Hepatocyte (in vitro differentiated cells): ENCODE measurements around the gene ZNF473. TPM values are rescaled to one million over a fixed set of nuclear protein-coding genes. Genes with fewer than 3 reads are reported as not detected.
"Not testable (repeated sequence)": the region's sequence is repeated elsewhere in the genome, so short reads cannot be mapped to it uniquely, and the experiment has no call there.

Experiments
- DNase-seq: peaks from one replicate; pipeline ENCODE4 v3.0.0-alpha.2; 2016; ENCODE audit warnings: low spot score
- H2AFZ ChIP-seq: fragments of 200-600 bp; sonication (generic); 2 replicates; pipeline ENCODE4 v1.6.0; 2016; ENCODE audit warnings: antibody characterized with exemption, mild to moderate bottlenecking
- H3K27ac ChIP-seq: fragments of 200-600 bp; sonication (generic); 2 replicates; pipeline ENCODE4 v1.5.1; 2016; ENCODE audit warnings: mild to moderate bottlenecking
- H3K27me3 ChIP-seq: fragments of 200-600 bp; sonication (generic); 2 replicates; pipeline ENCODE4 v1.6.1; 2016
- H3K36me3 ChIP-seq: fragments of 200-600 bp; sonication (generic); replicated peaks from 2 replicates; pipeline ENCODE4 v1.5.1; 2016; ENCODE audit warnings: low read depth; ENCODE audit not compliant: insufficient read depth
- H3K4me1 ChIP-seq: fragments of 200-600 bp; sonication (generic); 2 replicates; pipeline ENCODE4 v1.5.1; 2016; ENCODE audit warnings: mild to moderate bottlenecking, moderate library complexity; ENCODE audit not compliant: insufficient read depth
- H3K4me2 ChIP-seq: fragments of 200-600 bp; sonication (generic); 2 replicates; pipeline ENCODE4 v1.6.0; 2016
- H3K4me3 ChIP-seq: fragments of 200-600 bp; sonication (generic); 2 replicates; pipeline ENCODE4 v1.5.1; 2016; ENCODE audit warnings: mild to moderate bottlenecking
- H3K79me2 ChIP-seq: fragments of 200-600 bp; sonication (generic); 2 replicates; pipeline ENCODE4 v1.6.0; 2017; ENCODE audit warnings: mild to moderate bottlenecking
- H3K9me2 ChIP-seq: fragments of 200-600 bp; sonication (generic); replicated peaks from 2 replicates; pipeline ENCODE4 v1.6.0; 2017; ENCODE audit warnings: mild to moderate bottlenecking; ENCODE audit not compliant: insufficient read depth
- H3K9me3 ChIP-seq: fragments of 200-600 bp; sonication (generic); 2 replicates; pipeline ENCODE4 v1.5.1; 2016; ENCODE audit warnings: low read depth, mild to moderate bottlenecking
- H4K20me1 ChIP-seq: fragments of 200-600 bp; sonication (generic); 2 replicates; pipeline ENCODE4 v1.6.0; 2016; ENCODE audit warnings: mild to moderate bottlenecking; ENCODE audit not compliant: insufficient read depth, poor library complexity, severe bottlenecking
- EZH2 ChIP-seq: fragments of 200-600 bp; sonication (generic); IDR thresholded peaks from 2 replicates; pipeline ENCODE4 v1.6.1; 2016; ENCODE audit warnings: antibody characterized with exemption, mild to moderate bottlenecking, borderline replicate concordance
- EZH2phosphoT487 ChIP-seq: fragments of 200-600 bp; sonication (generic); IDR thresholded peaks from one replicate; pipeline ENCODE4 v1.6.1; 2018; ENCODE audit warnings: antibody characterized with exemption, mild to moderate bottlenecking, low read depth, moderate library complexity; ENCODE audit not compliant: unreplicated experiment, severe bottlenecking
- WGBS: methylation state at CpG from one replicate; pipeline ENCODE4 v1.1.6; 2016; ENCODE audit warnings: low lambda C conversion rate; ENCODE audit errors: missing lambda C conversion rate; 5-methylcytosine and 5-hydroxymethylcytosine counted together
- polyA plus RNA-seq: library from polyadenylated mRNA; unstranded; fragments of >200 nt; fragmentation: Nextera tagmentation; extraction: Ambion mirVana; gene quantifications from 2 replicates; pipeline ENCODE4 v1.2.1, GENCODE V29; 2016
- total RNA-seq: library from RNA; depleted of rRNA; stranded (reverse); fragments of >200 nt; gene quantifications from 2 replicates; pipeline ENCODE4 v1.2.3, GENCODE V29; 2014
- TF ChIP-seq, protein P1 (sequence below): fragments of 200-600 bp; sonication (generic); IDR thresholded peaks from 2 replicates; pipeline ENCODE4 v1.5.1; 2016; ENCODE audit warnings: antibody characterized with exemption, mild to moderate bottlenecking; ENCODE audit not compliant: poor library complexity

Gene ZNF473
- total and polyA plus RNA-seq, 2 experiments from 2014 or later: 4.4 to 5.3 TPM

DNA sequence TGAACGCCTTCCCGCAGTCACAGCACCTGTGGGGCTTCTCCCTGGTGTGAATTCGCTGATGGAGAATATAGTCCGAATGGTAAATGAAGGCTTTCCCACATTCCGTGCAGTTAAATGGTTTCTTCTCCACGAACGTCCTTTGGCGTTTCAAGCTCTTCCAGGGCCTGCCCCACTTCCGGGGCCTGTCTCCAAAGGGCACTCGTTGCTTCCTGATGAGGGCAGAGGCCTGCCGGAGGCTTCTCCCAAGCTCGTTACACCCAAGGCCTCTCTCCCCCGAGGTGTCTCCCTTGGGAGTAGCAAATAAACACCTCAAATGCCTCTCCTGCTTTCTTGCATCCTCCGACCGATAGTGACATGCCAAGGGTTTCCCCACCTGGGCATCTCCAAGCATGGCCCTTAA lies 34.3 kb downstream of the ZNF473 start:
- Histone ChIP-seq H3K36me3 (no peaks in the 10 kb centered on the region), H3K4me3 (no peak overlapping the region), H2AFZ (no peak overlapping the region), H3K27ac (no peak overlapping the region), H3K79me2 (no peaks in the 10 kb centered on the region), H3K4me2 (no peak overlapping the region), H3K9me3 (no peaks in the 10 kb centered on the region), H3K27me3 (no peaks in the 10 kb centered on the region), H4K20me1 (no peaks in the 10 kb centered on the region), H3K9me2 (no peaks in the 10 kb centered on the region), H3K4me1 (no peaks in the 10 kb centered on the region)
- WGBS: 74% methylated on average over 15 of the region's 15 CpGs
- TF ChIP-seq EZH2: no peak
- no peak for TF ChIP-seq EZH2phosphoT487
- TF ChIP-seq, protein P1, sequence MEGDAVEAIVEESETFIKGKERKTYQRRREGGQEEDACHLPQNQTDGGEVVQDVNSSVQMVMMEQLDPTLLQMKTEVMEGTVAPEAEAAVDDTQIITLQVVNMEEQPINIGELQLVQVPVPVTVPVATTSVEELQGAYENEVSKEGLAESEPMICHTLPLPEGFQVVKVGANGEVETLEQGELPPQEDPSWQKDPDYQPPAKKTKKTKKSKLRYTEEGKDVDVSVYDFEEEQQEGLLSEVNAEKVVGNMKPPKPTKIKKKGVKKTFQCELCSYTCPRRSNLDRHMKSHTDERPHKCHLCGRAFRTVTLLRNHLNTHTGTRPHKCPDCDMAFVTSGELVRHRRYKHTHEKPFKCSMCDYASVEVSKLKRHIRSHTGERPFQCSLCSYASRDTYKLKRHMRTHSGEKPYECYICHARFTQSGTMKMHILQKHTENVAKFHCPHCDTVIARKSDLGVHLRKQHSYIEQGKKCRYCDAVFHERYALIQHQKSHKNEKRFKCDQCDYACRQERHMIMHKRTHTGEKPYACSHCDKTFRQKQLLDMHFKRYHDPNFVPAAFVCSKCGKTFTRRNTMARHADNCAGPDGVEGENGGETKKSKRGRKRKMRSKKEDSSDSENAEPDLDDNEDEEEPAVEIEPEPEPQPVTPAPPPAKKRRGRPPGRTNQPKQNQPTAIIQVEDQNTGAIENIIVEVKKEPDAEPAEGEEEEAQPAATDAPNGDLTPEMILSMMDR: no peak
- no peak for DNase-seq

DNA sequence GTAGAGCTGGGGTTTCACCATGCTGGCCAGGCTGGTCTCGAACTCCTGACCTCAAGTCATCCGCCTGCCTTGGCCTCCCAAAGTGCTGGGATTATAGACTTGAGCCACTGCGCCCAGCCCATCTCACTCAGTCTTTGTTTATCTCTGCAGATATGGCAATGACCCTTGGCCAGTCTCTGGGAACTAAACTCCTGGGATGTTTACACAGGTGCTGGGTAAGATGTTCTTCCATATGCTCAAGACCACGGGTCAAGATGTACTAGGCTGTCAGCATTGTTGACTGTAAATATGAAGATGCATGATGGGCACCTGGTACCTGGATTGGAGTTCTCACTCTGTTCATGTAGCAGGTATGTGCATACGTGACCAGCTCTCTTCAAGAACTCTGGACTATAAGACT lies 35.8 kb downstream of the ZNF473 start:
- no peak overlapping the region for H2AFZ ChIP-seq
- 80% methylated on average over 5 of the region's 5 CpGs for WGBS

DNA sequence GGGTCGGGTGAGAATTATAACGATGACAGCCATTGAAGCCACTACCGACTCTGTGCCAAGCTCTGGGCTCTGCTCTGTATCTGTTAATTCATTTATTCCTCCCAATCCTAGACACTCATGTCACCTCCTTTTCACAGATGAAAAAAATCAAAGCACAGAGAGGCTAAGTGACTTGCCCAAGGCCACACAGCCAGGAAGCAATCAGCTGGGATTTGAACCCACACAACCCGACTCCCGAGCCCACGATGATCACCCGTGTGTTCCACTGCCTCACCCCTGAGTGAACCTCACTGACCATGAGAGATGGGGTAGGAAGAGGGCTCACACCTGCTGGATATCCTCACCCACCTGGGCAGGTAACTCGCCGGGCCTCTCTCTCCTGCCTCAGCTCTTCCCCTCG lies 40.1 kb downstream of the ZNF473 start:
- H3K9me2 ChIP-seq: no peaks in the 10 kb centered on the region
- H3K4me1 ChIP-seq: no peaks in the 10 kb centered on the region
- H2AFZ ChIP-seq: no peak overlapping the region
- H3K4me3 ChIP-seq: no peak overlapping the region
- no peak overlapping the region for H3K27ac ChIP-seq
- H3K27me3 ChIP-seq: no peaks in the 10 kb centered on the region
- TF ChIP-seq, protein P1: no peak
- TF ChIP-seq EZH2phosphoT487 (no peak), EZH2 (no peak)
- no peaks in the 10 kb centered on the region for H3K9me3 ChIP-seq
- no peaks in the 10 kb centered on the region for H3K36me3 ChIP-seq
- no peak overlapping the region for H3K4me2 ChIP-seq
- no peak for DNase-seq
- H4K20me1 ChIP-seq: no peaks in the 10 kb centered on the region
- H3K79me2 ChIP-seq: no peaks in the 10 kb centered on the region
- WGBS: 90% methylated on average over 10 of the region's 10 CpGs

More for the DNA sequence above, 35.8 kb downstream of the ZNF473 start:
- no peaks in the 10 kb centered on the region for H3K4me1 ChIP-seq
- no peaks in the 10 kb centered on the region for H3K9me3 ChIP-seq
- no peak for TF ChIP-seq EZH2phosphoT487
- TF ChIP-seq, protein P1: no peak
- no peak for TF ChIP-seq EZH2
- no peaks in the 10 kb centered on the region for H3K79me2 ChIP-seq
- no peaks in the 10 kb centered on the region for H3K9me2 ChIP-seq
- H3K4me2 ChIP-seq: no peak overlapping the region
- H3K27me3 ChIP-seq: no peaks in the 10 kb centered on the region
- H3K36me3 ChIP-seq: no peaks in the 10 kb centered on the region
- no peak overlapping the region for H3K4me3 ChIP-seq
- H3K27ac ChIP-seq: no peak overlapping the region
- no peak for DNase-seq
- H4K20me1 ChIP-seq: no peaks in the 10 kb centered on the region

DNA sequence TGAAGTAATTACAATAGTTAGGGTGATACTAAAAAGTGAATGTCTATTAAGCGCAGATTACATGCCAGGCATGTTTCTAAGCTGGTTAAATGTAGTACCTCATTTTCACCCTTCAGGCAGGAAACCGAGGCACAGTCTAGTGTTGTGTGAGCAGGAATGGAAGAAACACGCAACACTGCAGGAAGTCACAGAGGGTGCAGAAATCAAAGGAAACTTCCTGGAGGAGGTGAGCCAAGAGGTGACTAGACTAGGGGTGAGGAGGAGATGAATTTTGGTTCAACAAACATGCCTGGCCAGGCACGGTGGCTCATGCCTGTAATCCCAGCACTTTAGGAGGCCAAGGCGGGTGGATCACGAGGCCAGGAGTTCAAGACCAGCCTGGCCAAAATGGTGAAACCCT lies 41.8 kb downstream of the ZNF473 start:
- H3K4me3 ChIP-seq: no peak overlapping the region
- H3K9me3 ChIP-seq: no peaks in the 10 kb centered on the region
- WGBS: 76% methylated on average over 6 of the region's 6 CpGs
- H3K4me2 ChIP-seq: no peak overlapping the region
- no peaks in the 10 kb centered on the region for H4K20me1 ChIP-seq
- no peak overlapping the region for H3K27ac ChIP-seq
- no peaks in the 10 kb centered on the region for H3K4me1 ChIP-seq
- TF ChIP-seq, protein P1: no peak
- TF ChIP-seq EZH2phosphoT487: no peak
- TF ChIP-seq EZH2: no peak
- no peak overlapping the region for H2AFZ ChIP-seq
- no peaks in the 10 kb centered on the region for H3K9me2 ChIP-seq
- H3K36me3 ChIP-seq: no peaks in the 10 kb centered on the region
- no peaks in the 10 kb centered on the region for H3K27me3 ChIP-seq
- DNase-seq: no peak
- no peaks in the 10 kb centered on the region for H3K79me2 ChIP-seq

DNA sequence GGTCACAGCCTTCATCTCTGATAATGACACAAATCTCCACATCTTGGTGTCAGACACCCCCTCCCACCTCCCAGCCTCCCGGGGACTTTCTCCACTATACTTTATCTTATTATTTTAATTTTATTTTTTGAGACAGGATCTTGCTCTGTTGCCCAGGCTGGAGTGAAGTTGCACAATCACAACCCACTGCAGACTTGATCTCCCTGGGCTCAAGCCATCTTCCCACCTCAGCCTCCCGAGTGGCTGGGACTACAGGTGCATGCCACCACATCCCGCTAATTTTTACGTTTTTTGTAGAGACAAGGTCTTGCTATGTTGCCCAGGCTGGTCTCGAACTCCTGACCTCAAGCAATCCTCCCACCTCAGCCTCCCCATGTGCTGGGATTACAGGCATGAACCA lies 42.6 kb downstream of the ZNF473 start:
- H3K4me2 ChIP-seq, H2AFZ ChIP-seq, H3K36me3 ChIP-seq, DNase-seq, H3K27me3 ChIP-seq, H3K9me2 ChIP-seq, H3K9me3 ChIP-seq, H3K27ac ChIP-seq, H4K20me1 ChIP-seq, H3K4me3 ChIP-seq, H3K79me2 ChIP-seq, H3K4me1 ChIP-seq: not testable (repeated sequence)
- 63% methylated on average over 5 of the region's 5 CpGs for WGBS
